DOHH2 (cell line): Measurements from ENCODE around the gene LMOD1.

Experiments
- CTCF ChIP-seq: fragments of 200-600 bp; sonication (generic); IDR thresholded peaks from one replicate; pipeline ENCODE4 v1.5.1; 2014; ENCODE audit warnings: antibody characterized with exemption, mild to moderate bottlenecking, low read depth, low read length; ENCODE audit not compliant: poor library complexity, severe bottlenecking
- EZH2phosphoT487 ChIP-seq: fragments of 200-600 bp; sonication (generic); IDR thresholded peaks from 2 replicates; pipeline ENCODE4 v1.6.1; 2017; ENCODE audit warnings: borderline replicate concordance, mild to moderate bottlenecking, antibody characterized with exemption, low read length, moderate library complexity, mixed read lengths

GRCh38 chr1:201883266-201883665, 63.1 kb downstream of the LMOD1 start:
- TF ChIP-seq CTCF = no peak
- no peak for TF ChIP-seq EZH2phosphoT487
